HG02938 (cell line): ENCODE data around the gene ZNF326.

Experiments
- ATAC-seq: cut with Tn5 transposase; IDR thresholded peaks from one replicate; pipeline ENCODE4 v1.9.1; 2021; ENCODE audit warnings: mild to moderate bottlenecking, moderate library complexity; ENCODE audit not compliant: unreplicated experiment

Gene ZNF326

GRCh38 chr1:89994805-89995597 lies at the start of gene ZNF326:
Gene ZNF326 (plus strand): TSS chr1:89995110. CDS start chr1:89995258, 148 bp downstream.
- ATAC-seq, result peak; percentile 90

DNA sequence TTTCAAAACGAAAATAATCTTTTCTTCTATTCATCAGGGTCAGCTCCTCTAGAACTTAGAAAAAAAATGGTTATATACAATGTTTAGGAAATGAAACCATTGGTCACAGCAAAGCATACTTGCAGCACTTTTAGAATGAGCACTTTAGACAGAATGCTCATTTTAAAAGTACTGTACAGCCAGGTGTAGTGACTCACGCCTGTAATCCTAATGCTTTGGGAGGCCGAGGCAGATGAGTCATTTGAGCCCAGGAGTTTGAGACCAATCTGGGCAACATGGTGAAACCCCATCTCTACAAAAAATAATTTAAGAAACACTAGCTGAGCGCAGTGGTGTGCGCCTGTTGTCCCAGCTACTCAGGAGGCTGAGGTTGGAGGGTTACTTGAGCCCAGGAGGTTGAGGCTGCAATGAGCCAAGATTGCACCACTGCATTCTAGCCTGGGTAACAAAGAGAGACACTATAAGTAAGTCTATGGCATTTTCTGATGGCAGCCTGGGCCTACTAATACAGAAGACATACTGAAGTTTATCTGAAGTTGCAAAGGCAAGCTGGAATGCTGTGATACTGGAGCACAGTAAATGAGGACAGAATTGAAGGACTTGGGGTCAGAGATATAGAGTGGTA lies 48.9 kb upstream of the ZNF326 start:
- peak; percentile 84 for ATAC-seq

DNA sequence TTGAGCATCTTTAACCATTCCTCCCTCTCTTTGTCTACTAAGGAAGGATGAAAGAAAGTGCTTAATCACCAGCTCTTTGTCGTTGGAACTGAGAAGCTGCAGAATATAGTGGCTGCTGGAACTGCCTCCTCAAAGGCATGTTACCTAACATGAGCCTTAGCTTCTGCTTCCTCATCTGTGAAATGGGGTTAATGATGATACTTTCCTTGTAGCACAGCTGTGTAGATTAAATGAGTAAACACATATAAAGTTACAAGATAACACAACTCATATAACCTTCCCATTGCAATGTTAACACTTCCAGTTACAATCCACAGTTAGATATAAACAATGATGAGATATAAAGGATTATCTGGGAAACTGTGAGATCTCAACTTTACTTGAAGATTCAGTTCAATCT lies 48.4 kb upstream of the ZNF326 start:
- ATAC-seq, result no peak

DNA sequence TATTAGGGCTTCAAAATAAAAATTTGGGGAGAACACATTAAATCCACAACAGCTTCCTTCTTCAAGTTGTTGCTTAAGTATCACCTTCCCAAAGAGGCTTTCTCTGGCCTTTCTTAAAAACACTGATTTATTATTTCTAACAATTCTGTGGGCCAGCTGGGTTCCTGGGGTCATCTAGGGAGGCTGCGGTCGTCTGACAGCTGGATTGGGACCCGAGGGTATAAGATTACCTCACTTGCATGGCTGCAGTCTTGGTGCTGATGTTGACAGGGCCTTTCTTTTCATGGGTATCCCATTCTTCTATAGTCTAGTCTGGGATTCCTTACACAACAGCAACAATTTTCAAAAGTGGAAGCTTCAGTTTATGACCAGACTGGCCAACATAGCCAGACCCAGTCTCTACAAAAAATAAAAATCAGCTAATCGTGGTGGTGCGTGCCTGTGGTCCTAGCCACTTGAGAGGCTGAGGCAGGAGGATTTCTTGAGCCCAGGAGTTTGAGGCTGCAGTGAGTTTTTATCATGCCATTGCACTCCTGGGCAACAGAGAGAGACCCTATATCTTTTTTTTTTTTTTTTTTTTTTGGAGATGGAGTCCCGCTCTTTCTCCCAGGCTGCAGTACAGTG lies 46.1 kb upstream of the ZNF326 start:
- no peak for ATAC-seq

- ATAC-seq, result no peak
These were observed 44.8 kb upstream of the ZNF326 start for GRCh38 chr1:89949991-89950624.

GRCh38 chr1:89950703-89951102 lies 44.2 kb upstream of the ZNF326 start:
- ATAC-seq, result no peak

DNA sequence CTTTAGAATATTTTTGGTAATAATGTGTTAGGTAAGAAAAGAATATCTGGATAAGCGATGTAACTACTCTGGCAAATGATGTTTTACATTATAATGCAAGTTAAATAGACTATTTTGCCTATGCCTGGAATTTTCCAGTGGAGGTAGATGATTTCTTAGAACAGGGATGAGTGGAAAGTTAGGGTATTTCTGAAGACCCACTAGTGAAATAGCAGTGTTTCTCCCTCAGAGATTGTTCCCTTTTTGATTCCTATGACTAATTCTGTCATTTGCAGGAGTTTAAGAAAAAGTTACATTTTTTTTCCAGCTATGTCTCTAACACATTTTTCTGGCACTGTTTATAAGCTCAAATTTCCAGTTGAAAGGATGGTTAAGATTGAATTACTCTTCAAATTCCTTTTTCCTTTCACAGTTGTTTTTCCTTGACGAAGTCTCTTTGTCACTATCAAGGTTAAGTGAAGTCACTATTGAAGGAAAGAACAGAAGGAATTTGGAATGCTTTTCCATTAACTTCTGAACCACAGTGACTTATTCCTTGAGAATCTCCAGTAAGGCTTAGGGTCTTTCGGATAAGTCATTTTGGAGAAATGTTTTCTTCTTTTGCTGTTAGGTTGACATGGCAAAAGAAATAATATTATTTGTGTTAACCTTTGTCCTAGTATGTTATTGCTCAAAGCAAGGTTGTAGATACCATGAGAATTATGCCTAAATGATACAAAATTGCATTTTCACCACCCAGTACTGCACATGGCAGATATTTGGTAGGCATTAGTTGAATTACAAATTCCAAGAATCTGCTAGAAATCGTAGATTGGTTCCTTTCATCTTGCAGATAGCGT lies 42.9 kb upstream of the ZNF326 start:
- ATAC-seq, result no peak

DNA sequence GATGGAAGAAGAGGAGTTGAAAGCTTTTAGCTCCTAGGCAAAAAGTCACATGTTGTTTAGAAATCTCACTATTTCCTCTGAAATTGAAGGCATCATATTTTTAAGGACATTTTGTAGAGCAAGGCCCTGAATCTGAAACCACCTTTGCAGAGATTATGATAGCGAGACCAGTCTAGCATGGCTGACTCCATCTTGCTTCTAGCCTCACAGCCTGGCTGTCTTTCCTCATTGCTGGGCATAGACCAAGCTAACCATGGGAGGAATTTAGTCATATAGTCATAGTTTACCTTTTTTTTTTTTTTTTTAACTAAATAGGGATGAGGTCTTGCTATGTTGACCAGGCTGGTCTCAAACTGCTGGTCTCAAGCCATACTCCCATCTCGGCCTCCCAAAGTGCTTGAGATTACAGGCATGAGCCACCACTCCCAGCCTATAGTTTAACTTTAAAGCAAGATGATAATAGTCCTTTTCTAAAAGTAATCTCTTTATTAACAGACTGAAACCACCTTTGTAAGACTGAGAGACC lies 42.2 kb upstream of the ZNF326 start:
- ATAC-seq, result no peak

- ATAC-seq, result peak; percentile 46
These were observed 41.7 kb upstream of the ZNF326 start for GRCh38 chr1:89953131-89953626.

DNA sequence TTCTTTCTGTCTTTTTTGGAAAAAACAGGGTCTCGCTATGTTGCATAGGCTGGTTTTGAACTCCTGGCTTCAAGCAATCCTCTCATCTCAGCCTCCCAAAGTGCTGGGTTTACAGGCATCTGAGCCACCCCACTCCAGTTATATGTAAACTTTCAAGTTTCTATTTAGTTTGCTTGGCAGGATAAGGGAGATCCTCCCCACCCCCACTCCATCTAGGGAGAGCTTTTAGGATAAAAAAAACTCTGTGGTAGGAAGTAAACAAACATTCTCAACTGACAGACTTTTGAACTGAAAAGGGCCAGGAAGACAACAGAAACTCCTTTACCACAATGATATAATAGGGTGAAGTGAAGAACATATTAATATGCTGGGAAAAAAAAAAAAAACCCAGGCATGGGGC lies 41.0 kb upstream of the ZNF326 start:
- no peak for ATAC-seq

GRCh38 chr1:89954401-89954800 lies 40.5 kb upstream of the ZNF326 start:
- ATAC-seq, result no peak

DNA sequence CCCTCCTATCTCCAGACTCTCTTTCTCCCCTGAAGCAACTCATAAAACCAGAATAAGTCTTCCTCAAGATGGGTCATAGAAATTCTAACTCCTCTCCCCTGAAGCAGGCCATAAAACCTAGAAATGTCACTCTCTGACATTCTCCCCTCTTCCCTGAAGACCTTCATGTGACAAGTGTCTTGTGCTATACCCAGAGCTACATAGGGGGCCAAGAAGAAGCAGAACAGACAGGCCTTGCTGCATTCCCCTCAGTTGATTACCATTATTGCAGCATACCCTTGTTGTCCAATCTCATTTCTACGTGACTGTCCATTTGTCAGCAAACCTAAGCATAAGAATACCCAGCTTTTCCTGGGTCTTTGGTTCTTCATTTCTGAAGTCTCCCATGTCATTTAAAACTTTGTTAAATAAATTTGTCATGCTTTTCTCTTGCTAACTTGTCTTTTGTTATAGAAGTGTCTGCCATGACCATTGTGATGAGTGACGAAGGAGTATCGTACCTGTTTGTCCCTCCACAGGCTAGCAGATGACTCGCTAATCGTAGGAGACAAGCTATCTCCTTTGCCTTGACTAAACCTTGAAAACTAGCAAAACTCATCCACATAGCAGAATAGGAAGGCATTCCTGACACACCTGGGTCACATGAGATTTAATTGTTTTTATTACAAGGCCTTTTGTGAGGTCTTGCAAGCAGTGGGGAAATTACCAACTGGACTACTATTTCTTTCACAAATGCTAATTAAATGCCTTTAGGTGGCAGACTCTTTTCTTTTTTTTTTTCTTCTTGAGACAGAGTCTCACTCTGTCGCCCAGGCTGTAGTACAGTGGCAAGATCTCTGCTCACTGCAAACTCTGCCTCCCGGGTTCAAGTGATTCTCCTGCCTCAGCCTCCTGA lies 39.4 kb upstream of the ZNF326 start:
- ATAC-seq, result no peak

- no peak for ATAC-seq
These were observed 37.8 kb upstream of the ZNF326 start for GRCh38 chr1:89957107-89957506.

GRCh38 chr1:89958851-89959654 lies 35.9 kb upstream of the ZNF326 start:
- ATAC-seq, result no peak

GRCh38 chr1:89959719-89960118 lies 35.2 kb upstream of the ZNF326 start:
- no peak for ATAC-seq

- ATAC-seq, result no peak
These were observed 32.7 kb upstream of the ZNF326 start for GRCh38 chr1:89962024-89962741.

- ATAC-seq, result no peak
These were observed 32.2 kb upstream of the ZNF326 start for GRCh38 chr1:89962742-89963075.

DNA sequence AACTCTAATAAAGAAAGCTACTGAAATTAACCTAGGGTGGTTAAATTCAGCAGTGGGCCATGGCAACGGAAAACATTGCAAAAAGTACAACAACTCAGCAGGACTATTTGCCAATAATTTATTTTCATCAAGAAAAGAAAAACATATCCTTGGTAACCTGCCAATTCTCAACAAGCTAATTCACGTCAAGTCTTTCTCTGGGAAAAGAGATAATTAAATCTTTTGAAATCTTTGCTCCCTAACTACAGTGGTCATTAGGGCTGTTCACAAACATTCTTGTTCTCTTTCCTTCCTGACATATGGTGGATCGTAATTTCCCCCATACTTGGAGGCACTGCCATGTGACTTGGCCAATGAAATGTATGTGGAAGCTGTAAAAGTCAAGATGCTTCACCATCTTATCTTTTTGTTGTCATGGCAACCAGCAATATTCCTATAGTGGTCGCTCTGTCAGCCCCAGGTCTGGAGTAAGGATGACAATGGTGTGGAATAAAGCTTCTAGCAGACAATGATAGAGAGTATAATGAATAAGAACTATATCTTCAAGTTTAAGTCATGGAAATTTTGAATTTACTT lies 29.6 kb upstream of the ZNF326 start:
- no peak for ATAC-seq
